ENCODE data around the gene GDF2. TPM values are rescaled to one million over a fixed set of nuclear protein-coding genes. Genes with fewer than 3 reads are reported as not detected.

The GDF2 gene
- total RNA-seq, 1 donor from 2014 or later: not detected

- TF ChIP-seq CTCF (IDR thresholded peaks at IDR 0.05): no peak
- H3K27me3 Mint-ChIP-seq (ENCODE audit: unreplicated experiment): no peaks in the 10 kb centered on the region
- DNase-seq (ENCODE audit: extremely low spot score, unreplicated experiment): no peak
- H3K27ac Mint-ChIP-seq (ENCODE audit: unreplicated experiment): no peak overlapping the region
- no peaks in the 10 kb centered on the region for H3K4me1 Mint-ChIP-seq (ENCODE audit: unreplicated experiment)
- no peak overlapping the region for H3K4me3 Mint-ChIP-seq (ENCODE audit: unreplicated experiment)
- H3K9me3 Mint-ChIP-seq (ENCODE audit: unreplicated experiment): no peaks in the 10 kb centered on the region
- H3K36me3 Mint-ChIP-seq (ENCODE audit: unreplicated experiment): no peaks in the 10 kb centered on the region
These were observed 42.7 kb downstream of the GDF2 start for GRCh38 chr10:47364911-47365310.

- TF ChIP-seq CTCF (IDR thresholded peaks at IDR 0.05): no peak
- no peak for DNase-seq (ENCODE audit: extremely low spot score, unreplicated experiment)
- Mint-ChIP-seq H3K27ac (ENCODE audit: unreplicated experiment) (no peak overlapping the region), H3K36me3 (ENCODE audit: unreplicated experiment) (no peaks in the 10 kb centered on the region), H3K4me1 (ENCODE audit: unreplicated experiment) (no peaks in the 10 kb centered on the region), H3K27me3 (ENCODE audit: unreplicated experiment) (no peaks in the 10 kb centered on the region), H3K4me3 (ENCODE audit: unreplicated experiment) (no peak overlapping the region), H3K9me3 (ENCODE audit: unreplicated experiment) (no peaks in the 10 kb centered on the region)
These were observed 43.4 kb downstream of the GDF2 start for GRCh38 chr10:47365431-47366180.

DNA sequence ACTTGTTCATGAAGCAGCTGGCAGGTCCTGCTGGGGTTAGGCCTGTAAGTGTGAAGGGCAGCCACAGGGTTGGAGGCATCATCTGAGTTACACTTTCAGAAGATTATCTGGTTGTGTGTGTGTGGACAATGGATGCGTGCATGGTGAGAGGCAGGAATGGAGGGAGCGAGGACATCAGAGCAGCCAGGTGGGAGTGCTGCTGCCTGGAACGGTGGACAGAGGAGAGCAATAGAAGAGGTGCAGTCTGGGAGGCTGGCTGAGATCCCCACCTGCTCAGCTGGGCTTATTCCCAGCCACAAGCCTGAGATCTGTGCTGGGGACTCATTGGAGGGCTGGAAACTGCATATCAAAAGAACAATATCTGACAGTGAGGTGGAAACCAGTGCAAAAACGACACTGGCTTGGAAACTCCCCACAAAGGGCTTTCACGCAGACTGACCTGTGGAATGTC is 44.0 kb downstream of the GDF2 start:
- no peak for DNase-seq (ENCODE audit: extremely low spot score, unreplicated experiment)
- H3K9me3 Mint-ChIP-seq (ENCODE audit: unreplicated experiment): no peaks in the 10 kb centered on the region

DNA sequence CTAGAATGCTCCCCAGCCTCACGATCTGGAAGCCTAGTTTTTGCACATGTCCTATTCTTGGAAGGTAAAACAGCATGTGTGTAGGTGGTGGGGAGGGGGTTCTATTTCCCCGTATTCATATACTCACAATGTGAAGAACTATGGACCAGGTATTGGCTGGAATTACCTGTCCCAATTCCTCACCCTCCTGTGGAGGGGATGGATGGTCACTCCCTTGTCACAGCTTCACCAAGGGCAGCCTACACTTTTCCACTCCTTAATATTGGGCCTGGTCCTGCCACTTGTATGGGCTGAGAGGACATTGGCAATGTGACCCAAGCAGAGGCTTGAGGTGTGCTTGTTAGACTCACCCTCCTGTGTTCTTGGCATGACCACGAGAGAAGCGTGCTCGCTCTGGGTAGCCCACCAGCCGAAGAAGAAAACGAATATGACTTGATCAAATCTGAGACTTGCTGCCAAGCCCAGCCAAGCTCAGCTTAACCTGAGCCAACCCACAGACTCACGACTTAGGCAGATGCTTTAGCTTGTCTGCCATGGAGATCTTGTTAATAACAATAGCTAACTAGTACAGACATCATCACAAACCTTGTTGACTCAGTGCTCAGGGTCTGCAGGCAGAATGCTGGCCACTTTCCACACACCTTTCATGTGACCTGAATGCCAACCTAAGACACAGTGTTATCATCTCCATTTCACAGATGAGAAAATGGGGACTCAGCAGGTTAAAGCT is 44.6 kb downstream of the GDF2 start:
- no peak for DNase-seq (ENCODE audit: extremely low spot score, unreplicated experiment)
- Mint-ChIP-seq H3K36me3 (ENCODE audit: unreplicated experiment) (no peaks in the 10 kb centered on the region), H3K4me3 (ENCODE audit: unreplicated experiment) (no peak overlapping the region), H3K27me3 (ENCODE audit: unreplicated experiment) (no peaks in the 10 kb centered on the region), H3K27ac (ENCODE audit: unreplicated experiment) (no peak overlapping the region), H3K4me1 (ENCODE audit: unreplicated experiment) (peaks cover 5% of the 10 kb centered on the region), H3K9me3 (ENCODE audit: unreplicated experiment) (no peaks in the 10 kb centered on the region)
- TF ChIP-seq CTCF (IDR thresholded peaks at IDR 0.05): no peak

More for the DNA sequence above, 44.0 kb downstream of the GDF2 start:
- peaks cover 3% of the 10 kb centered on the region for H3K4me1 Mint-ChIP-seq (ENCODE audit: unreplicated experiment)
- H3K4me3 Mint-ChIP-seq (ENCODE audit: unreplicated experiment): no peak overlapping the region
- no peaks in the 10 kb centered on the region for H3K36me3 Mint-ChIP-seq (ENCODE audit: unreplicated experiment)
- no peak overlapping the region for H3K27ac Mint-ChIP-seq (ENCODE audit: unreplicated experiment)
- TF ChIP-seq CTCF (IDR thresholded peaks at IDR 0.05): no peak
- no peaks in the 10 kb centered on the region for H3K27me3 Mint-ChIP-seq (ENCODE audit: unreplicated experiment)

- no peak overlapping the region for H3K4me3 Mint-ChIP-seq (ENCODE audit: unreplicated experiment)
- peaks cover 9% of the 10 kb centered on the region for H3K4me1 Mint-ChIP-seq (ENCODE audit: unreplicated experiment)
- no peak for TF ChIP-seq CTCF (IDR thresholded peaks at IDR 0.05)
- no peak overlapping the region for H3K27ac Mint-ChIP-seq (ENCODE audit: unreplicated experiment)
- H3K9me3 Mint-ChIP-seq (ENCODE audit: unreplicated experiment): no peaks in the 10 kb centered on the region
- H3K27me3 Mint-ChIP-seq (ENCODE audit: unreplicated experiment): no peaks in the 10 kb centered on the region
- no peak for DNase-seq (ENCODE audit: extremely low spot score, unreplicated experiment)
- no peaks in the 10 kb centered on the region for H3K36me3 Mint-ChIP-seq (ENCODE audit: unreplicated experiment)
These were observed 45.4 kb downstream of the GDF2 start for GRCh38 chr10:47367646-47368045.
